Right atrium auricular region (tissue), 2 donors: Measurements from ENCODE around the gene KCNA5. TPM values are rescaled to one million over a fixed set of nuclear protein-coding genes. Genes with fewer than 3 reads are reported as not detected.

Experiments
- DNase-seq: peaks from one replicate; pipeline ENCODE4 v3.0.0-alpha.2; 2019; ENCODE audit warnings: low spot score
- H3K27ac ChIP-seq, 2 donors: fragments of 200-600 bp; sonication (generic); 1 replicate in 1 of 2; 2 replicates in 1 of 2; pipeline ENCODE4 v1.5.1; 2016 to 2019
- H3K27me3 ChIP-seq, 2 donors: fragments of 200-600 bp; sonication (generic); one replicate each; pipeline versions ENCODE4 v1.5.1 to v1.6.0; 2017 to 2019
- H3K36me3 ChIP-seq: fragments of 200-600 bp; sonication (generic); one replicate; pipeline ENCODE4 v1.5.1; 2016
- H3K4me1 ChIP-seq, 2 donors: fragments of 200-600 bp; sonication (generic); one replicate each; pipeline versions ENCODE4 v1.5.1 to v1.6.0; 2017 to 2019
- H3K4me3 ChIP-seq, 2 donors: fragments of 200-600 bp; sonication (generic); 1 replicate in 1 of 2; 2 replicates in 1 of 2; pipeline ENCODE4 v1.5.1; 2017 to 2019; ENCODE audit warnings: mild to moderate bottlenecking in 1 of 2, moderate library complexity in 1 of 2
- H3K9me3 ChIP-seq, 2 donors: fragments of 200-600 bp; sonication (generic); one replicate each; pipeline ENCODE4 v1.5.1; 2019
- CTCF ChIP-seq, 2 donors: fragments of 200-600 bp; sonication (generic); IDR thresholded peaks; one replicate each; pipeline ENCODE4 v1.5.1; 2019; ENCODE audit warnings: antibody characterized with exemption in 2 of 2
- total RNA-seq, 2 donors: library from RNA; depleted of rRNA; stranded (reverse); fragments of >200 nt; gene quantifications; one replicate each; pipeline ENCODE4 v1.1.0, GENCODE V29; 2016

KCNA5 gene
- total RNA-seq, 2 donors from 2014 or later: 74.6 to 166 TPM

- peaks cover 0 to 38% of the 10 kb centered on the region in 2 donors for H3K4me1 ChIP-seq
- DNase-seq: no peak
- no peaks in the 10 kb centered on the region for H3K36me3 ChIP-seq
- no peaks in the 10 kb centered on the region for H3K27me3 ChIP-seq
- TF ChIP-seq CTCF (IDR thresholded peaks at IDR 0.05): no peak
- no peak overlapping the region for H3K4me3 ChIP-seq
- no peak overlapping the region for H3K27ac ChIP-seq
- no peaks in the 10 kb centered on the region for H3K9me3 ChIP-seq
These were observed 19.5 kb downstream of the KCNA5 start for GRCh38 chr12:5063149-5063548.

GRCh38 chr12:5064913-5065490 lies 21.3 kb downstream of the KCNA5 start:
- Histone ChIP-seq H3K27me3 (no peaks in the 10 kb centered on the region), H3K4me3 (no peak overlapping the region), H3K27ac (peak overlapping the region in 1 of 2 donors; percentile 34), H3K36me3 (no peaks in the 10 kb centered on the region), H3K4me1 (peaks cover 0 to 27% of the 10 kb centered on the region in 2 donors), H3K9me3 (no peaks in the 10 kb centered on the region)
- no peak for DNase-seq
- no peak for TF ChIP-seq CTCF (IDR thresholded peaks at IDR 0.05)

GRCh38 chr12:5066251-5066650 lies 22.6 kb downstream of the KCNA5 start:
- H3K9me3 ChIP-seq: no peaks in the 10 kb centered on the region
- no peak for DNase-seq
- no peaks in the 10 kb centered on the region for H3K36me3 ChIP-seq
- peaks cover 0 to 19% of the 10 kb centered on the region in 2 donors for H3K4me1 ChIP-seq
- H3K4me3 ChIP-seq: no peak overlapping the region
- no peak for TF ChIP-seq CTCF (IDR thresholded peaks at IDR 0.05)
- H3K27me3 ChIP-seq: no peaks in the 10 kb centered on the region
- no peak overlapping the region for H3K27ac ChIP-seq

GRCh38 chr12:5068126-5068525 lies 24.4 kb downstream of the KCNA5 start:
- Histone ChIP-seq H3K36me3 (no peaks in the 10 kb centered on the region), H3K4me3 (no peak overlapping the region)

GRCh38 chr12:5068619-5069018 lies 24.9 kb downstream of the KCNA5 start:
- H3K36me3 ChIP-seq: no peaks in the 10 kb centered on the region
- no peak for DNase-seq
- no peaks in the 10 kb centered on the region for H3K27me3 ChIP-seq
- H3K4me3 ChIP-seq: no peak overlapping the region
- peaks cover 0 to 16% of the 10 kb centered on the region in 2 donors for H3K4me1 ChIP-seq
- no peak overlapping the region for H3K27ac ChIP-seq
- TF ChIP-seq CTCF (IDR thresholded peaks at IDR 0.05): no peak
- no peaks in the 10 kb centered on the region for H3K9me3 ChIP-seq

More at GRCh38 chr12:5068126-5068525, 24.4 kb downstream of the KCNA5 start:
- no peaks in the 10 kb centered on the region for H3K9me3 ChIP-seq
- no peak for DNase-seq
- H3K27me3 ChIP-seq: no peaks in the 10 kb centered on the region
- peaks cover 0 to 16% of the 10 kb centered on the region in 2 donors for H3K4me1 ChIP-seq
- no peak overlapping the region for H3K27ac ChIP-seq
- TF ChIP-seq CTCF (IDR thresholded peaks at IDR 0.05): no peak

GRCh38 chr12:5070090-5070489 lies 26.4 kb downstream of the KCNA5 start:
- Histone ChIP-seq H3K27me3 (no peaks in the 10 kb centered on the region), H3K4me1 (peaks cover 0 to 7% of the 10 kb centered on the region in 2 donors), H3K9me3 (no peaks in the 10 kb centered on the region), H3K4me3 (no peak overlapping the region), H3K27ac (no peak overlapping the region), H3K36me3 (no peaks in the 10 kb centered on the region)
- TF ChIP-seq CTCF (IDR thresholded peaks at IDR 0.05): no peak
- DNase-seq: no peak
